T-cell (primary cell): ENCODE measurements around the gene F2R. TPM values are rescaled to one million over a fixed set of nuclear protein-coding genes. Genes with fewer than 3 reads are reported as not detected.
"Not testable (repeated sequence)": the region's sequence is repeated elsewhere in the genome, so short reads cannot be mapped to it uniquely, and the experiment has no call there.

Experiments
- ATAC-seq, 4 experiments: fragments of 200-7000 bp in 3 of 4; fragments of 150-1000 bp in 1 of 4; cut with Tn5 transposase; replicated peaks in 1 of 4; 1 replicate in 3 of 4; 2 replicates in 1 of 4; pipeline ENCODE4 v1.10.0; 2021; ENCODE audit warnings: moderate library complexity in 3 of 4, mild to moderate bottlenecking in 2 of 4, moderate number of reproducible peaks in 1 of 4
- CTCF ChIA-PET, 2 donors: fragments of 300-600 bp; sonication (Branson Sonifier 250); formaldehyde crosslinking; loops; one replicate each; lab custom pipeline; 2022; ENCODE audit warnings: antibody characterized with exemption in 2 of 2; lab: Charles Lee
- POLR2A ChIA-PET, 2 donors: fragments of 300-600 bp; sonication (Branson Sonifier 250); formaldehyde crosslinking; loops; one replicate each; lab custom pipeline; 2022; ENCODE audit warnings: antibody characterized with exemption in 2 of 2; lab: Charles Lee
- DNase-seq, 35 experiments: peaks; one replicate each; pipeline versions ENCODE4 v3.0.0 to v3.0.0-alpha.2; 2013 to 2023
- H3K27ac ChIP-seq: one replicate; pipeline ENCODE4 v1.5.1; 2013; ENCODE audit warnings: low read length
- H3K27me3 ChIP-seq, 2 experiments: replicated peaks in 1 of 2; 1 replicate in 1 of 2; 2 replicates in 1 of 2; pipeline versions ENCODE4 v1.6.1 to v1.7.0; 2013; ENCODE audit warnings: low read length in 1 of 2, mixed read lengths in 1 of 2; ENCODE audit not compliant: control insufficient read depth in 2 of 2, insufficient read depth in 2 of 2; ENCODE audit errors: extremely low read depth in 1 of 2
- H3K36me3 ChIP-seq, 2 donors: 1 replicate in 1 of 2; 2 replicates in 1 of 2; pipeline versions ENCODE4 v1.6.1 to v1.7.0; 2013; ENCODE audit warnings: low read length in 1 of 2; ENCODE audit not compliant: control insufficient read depth in 2 of 2, insufficient read depth in 1 of 2; ENCODE audit errors: extremely low read depth in 1 of 2
- H3K4me1 ChIP-seq, 2 experiments: 1 replicate in 1 of 2; 2 replicates in 1 of 2; pipeline versions ENCODE4 v1.6.1 to v1.7.0; 2013; ENCODE audit warnings: low read length in 2 of 2, mixed read lengths in 1 of 2; ENCODE audit not compliant: insufficient read depth in 2 of 2, control insufficient read depth in 1 of 2; ENCODE audit errors: extremely low read depth in 1 of 2
- H3K4me3 ChIP-seq, 2 donors: 1 replicate in 1 of 2; 2 replicates in 1 of 2; pipeline versions ENCODE4 v1.5.1 to v1.7.0; 2013; ENCODE audit warnings: mild to moderate bottlenecking in 2 of 2, low read length in 1 of 2, moderate library complexity in 1 of 2; ENCODE audit not compliant: control insufficient read depth in 1 of 2; ENCODE audit errors: extremely low read depth in 1 of 2
- H3K9me3 ChIP-seq: 2 replicates; pipeline ENCODE4 v1.7.0; 2013
- H3K27ac Mint-ChIP-seq, 2 donors: one replicate each; pipeline ENCODE4 v1.8.0; 2020 to 2021; ENCODE audit warnings: mild to moderate bottlenecking in 2 of 2, mixed read lengths in 2 of 2
- H3K27me3 Mint-ChIP-seq, 2 donors: one replicate each; pipeline ENCODE4 v1.8.0; 2021 to 2022; ENCODE audit warnings: mixed read lengths in 2 of 2
- H3K36me3 Mint-ChIP-seq: one replicate; pipeline ENCODE4 v1.8.0; 2021; ENCODE audit warnings: mixed read lengths
- H3K4me1 Mint-ChIP-seq, 3 donors: one replicate each; pipeline ENCODE4 v1.8.0; 2020 to 2022; ENCODE audit warnings: mixed read lengths in 3 of 3, mild to moderate bottlenecking in 1 of 3
- H3K4me3 Mint-ChIP-seq, 3 donors: one replicate each; pipeline ENCODE4 v1.8.0; 2020 to 2022; ENCODE audit warnings: mild to moderate bottlenecking in 3 of 3, mixed read lengths in 3 of 3, moderate library complexity in 3 of 3
- H3K9me3 Mint-ChIP-seq, 3 donors: one replicate each; pipeline ENCODE4 v1.8.0; 2020 to 2022; ENCODE audit warnings: mixed read lengths in 3 of 3
- WGBS: methylation state at CpG from one replicate; pipeline ENCODE4 v1.1.5; 2013; ENCODE audit warnings: missing lambda C conversion rate; ENCODE audit not compliant: insufficient coverage; 5-methylcytosine and 5-hydroxymethylcytosine counted together
- total RNA-seq, 35 experiments: library from RNA in 6 of 35; stranded (reverse) in 6 of 35; fragments of 120-200 nt in 1 of 35; gene quantifications; one replicate each; pipeline versions ENCODE4 v1.2.1 to v1.2.4 and lab custom pipeline; 2013 to 2026

The F2R gene
- total RNA-seq, 5 donors from 2014 or later (not counting 1 experiment from before 2014, with no cell fraction given): 4.3 to 16.3 (median 9.6) TPM

DNA sequence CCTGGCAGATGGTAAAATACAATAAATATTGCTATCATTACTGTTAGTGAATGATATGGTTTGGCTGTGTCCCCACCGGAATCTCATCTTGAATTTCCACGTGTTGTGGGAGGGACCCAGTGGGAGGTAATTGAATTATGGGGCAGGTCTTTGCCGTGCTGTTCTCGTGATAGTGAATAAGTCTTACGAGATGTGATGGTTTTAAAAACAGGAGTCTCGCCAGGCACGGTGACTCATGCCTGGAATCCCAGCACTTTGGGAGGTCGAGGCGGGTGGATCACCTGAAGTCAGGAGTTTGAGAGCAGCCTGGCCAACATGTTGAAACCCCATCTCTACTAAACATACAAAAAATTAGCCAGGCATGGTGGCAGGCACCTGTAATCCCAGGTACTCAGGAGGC is 45.2 kb downstream of the F2R start:
- H3K27ac ChIP-seq, H3K4me3 ChIP-seq, DNase-seq, H3K4me3 Mint-ChIP-seq, H3K36me3 ChIP-seq, ATAC-seq, H3K27me3 ChIP-seq, H3K27me3 Mint-ChIP-seq, POLR2A ChIA-PET, CTCF ChIA-PET, H3K27ac Mint-ChIP-seq, H3K9me3 ChIP-seq, H3K36me3 Mint-ChIP-seq: not testable (repeated sequence)
- 100% methylated on average over 3 of the region's 9 CpGs for WGBS
- H3K4me1 ChIP-seq: peaks cover 0 to 12% of the 10 kb centered on the region in 2 experiments
- peaks cover 0 to 12% (median 2%) of the 10 kb centered on the region in 3 donors for H3K4me1 Mint-ChIP-seq
- peaks cover 0 to 17% (median 6%) of the 10 kb centered on the region in 3 donors for H3K9me3 Mint-ChIP-seq

GRCh38 chr5:76762484-76762883 is 46.6 kb downstream of the F2R start:
- POLR2A ChIA-PET: no interaction called here
- peaks cover 0 to 17% (median 6%) of the 10 kb centered on the region in 3 donors for H3K9me3 Mint-ChIP-seq
- peaks cover 0 to 19% (median 6%) of the 10 kb centered on the region in 3 donors for H3K4me1 Mint-ChIP-seq
- H3K36me3 Mint-ChIP-seq: peaks cover 2% of the 10 kb centered on the region
- H3K27me3 Mint-ChIP-seq: no peaks in the 10 kb centered on the region
- H3K36me3 ChIP-seq: no peaks in the 10 kb centered on the region
- 100% methylated on average over 2 of the region's 2 CpGs for WGBS
- peaks cover 0 to 12% of the 10 kb centered on the region in 2 experiments for H3K4me1 ChIP-seq
- no peaks in the 10 kb centered on the region for H3K27me3 ChIP-seq
- ATAC-seq: no peak
- no peaks in the 10 kb centered on the region for H3K9me3 ChIP-seq
- H3K4me3 ChIP-seq: no peak overlapping the region
- no peak overlapping the region for H3K27ac Mint-ChIP-seq
- no peak overlapping the region for H3K27ac ChIP-seq
- DNase-seq: no peak
- H3K4me3 Mint-ChIP-seq: no peak overlapping the region
- CTCF ChIA-PET: interaction anchor here in 1 of 2 donors (1.3 kb wide), 1 partner anchor 12 kb away, joined by 3 read pairs; no protein-coding TSS in a partner anchor

DNA sequence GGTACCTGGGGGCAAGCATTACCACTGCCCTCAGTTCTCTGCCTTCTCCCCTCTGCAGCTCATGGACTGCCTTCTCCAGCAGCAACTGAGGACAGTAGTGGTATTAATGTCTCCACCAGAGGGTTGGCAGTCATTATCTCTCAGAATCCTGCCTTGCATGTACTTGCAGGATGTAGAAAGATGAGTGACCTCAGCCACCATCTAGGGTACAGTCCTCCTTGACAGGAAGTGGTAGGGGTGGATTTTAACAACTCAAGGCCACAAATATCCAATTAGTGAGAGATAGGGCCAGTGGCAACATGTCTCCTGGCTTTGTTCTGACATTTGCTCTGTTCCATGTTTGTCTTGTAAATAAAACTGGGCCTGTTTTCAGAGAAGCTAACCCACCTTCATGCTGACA is 47.2 kb downstream of the F2R start:
- Histone ChIP-seq H3K4me3 (no peak overlapping the region), H3K4me1 (peaks cover 0 to 12% of the 10 kb centered on the region in 2 experiments), H3K36me3 (no peaks in the 10 kb centered on the region), H3K27ac (no peak overlapping the region), H3K9me3 (no peaks in the 10 kb centered on the region), H3K27me3 (no peaks in the 10 kb centered on the region)
- POLR2A ChIA-PET: no interaction called here
- Mint-ChIP-seq H3K4me1 (peaks cover 0 to 19% (median 6%) of the 10 kb centered on the region in 3 donors), H3K27ac (no peak overlapping the region), H3K9me3 (peaks cover 0 to 17% (median 6%) of the 10 kb centered on the region in 3 donors), H3K36me3 (peaks cover 2% of the 10 kb centered on the region), H3K27me3 (no peaks in the 10 kb centered on the region), H3K4me3 (no peak overlapping the region)
- ATAC-seq (peak in 2 of 4 experiments; percentile 39 to 53), DNase-seq (peak in 2 of 35 experiments; percentile 14 to 33)
- CTCF ChIA-PET: interaction anchor here in 1 of 2 donors (0.8 kb wide), 1 partner anchor 12 kb away, joined by 3 read pairs; no protein-coding TSS in a partner anchor

- H3K4me3 Mint-ChIP-seq: no peak overlapping the region
- Histone ChIP-seq H3K4me3 (no peak overlapping the region), H3K27me3 (no peaks in the 10 kb centered on the region), H3K27ac (no peak overlapping the region), H3K36me3 (no peaks in the 10 kb centered on the region), H3K4me1 (peaks cover 0 to 12% of the 10 kb centered on the region in 2 experiments), H3K9me3 (no peaks in the 10 kb centered on the region)
- ATAC-seq: no peak
- no CpG with 5 or more reads among the region's 3 CpGs for WGBS
- ChIA-PET POLR2A (interaction anchor here in 1 of 2 donors (0.7 kb wide), 1 partner anchor 385 kb away, joined by 6 read pairs; no protein-coding TSS in a partner anchor), CTCF (no interaction called here)
- no peak overlapping the region for H3K27ac Mint-ChIP-seq
- no peaks in the 10 kb centered on the region for H3K27me3 Mint-ChIP-seq
- H3K4me1 Mint-ChIP-seq: peaks cover 0 to 19% (median 6%) of the 10 kb centered on the region in 3 donors
- peaks cover 2% of the 10 kb centered on the region for H3K36me3 Mint-ChIP-seq
- H3K9me3 Mint-ChIP-seq: peaks cover 0 to 17% (median 6%) of the 10 kb centered on the region in 3 donors
- no peak for DNase-seq
Measured at GRCh38 chr5:76764374-76764773, 48.4 kb downstream of the F2R start.

DNA sequence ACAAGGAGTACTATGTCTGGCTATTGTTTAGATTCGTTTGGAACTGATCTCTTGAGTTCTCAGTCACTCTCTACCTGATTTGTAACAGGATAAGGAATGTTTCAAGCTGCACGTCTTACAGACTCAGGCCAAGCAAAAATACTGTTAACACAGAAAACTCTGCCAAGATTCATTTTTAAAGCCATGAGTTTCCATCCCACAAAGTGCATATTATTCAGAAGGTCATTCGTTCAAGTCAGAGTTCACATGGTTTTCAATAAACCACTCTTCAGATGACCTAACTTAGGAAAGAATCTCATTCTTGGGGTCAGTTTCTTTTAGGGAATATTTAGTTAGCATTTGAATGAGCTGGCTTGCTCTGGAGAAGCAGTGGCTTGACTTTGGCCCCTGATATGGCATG is 49.3 kb downstream of the F2R start:
- no peaks in the 10 kb centered on the region for H3K36me3 ChIP-seq
- H3K4me1 ChIP-seq: peaks cover 0 to 12% of the 10 kb centered on the region in 2 experiments
- H3K27ac Mint-ChIP-seq: no peak overlapping the region
- peaks cover 0 to 17% (median 6%) of the 10 kb centered on the region in 3 donors for H3K9me3 Mint-ChIP-seq
- H3K4me3 ChIP-seq: no peak overlapping the region
- no peak for DNase-seq
- H3K27ac ChIP-seq: no peak overlapping the region
- ATAC-seq: no peak
- ChIA-PET POLR2A (interaction anchor here in 1 of 2 donors (0.7 kb wide), 1 partner anchor 21 kb away, joined by 3 read pairs; no protein-coding TSS in a partner anchor), CTCF (no interaction called here)
- WGBS: 100% methylated on average over 1 of the region's 3 CpGs
- no peak overlapping the region for H3K4me3 Mint-ChIP-seq
- H3K9me3 ChIP-seq: no peaks in the 10 kb centered on the region
- H3K27me3 ChIP-seq: no peaks in the 10 kb centered on the region
- no peaks in the 10 kb centered on the region for H3K27me3 Mint-ChIP-seq
- H3K4me1 Mint-ChIP-seq: peaks cover 0 to 19% (median 6%) of the 10 kb centered on the region in 3 donors
- H3K36me3 Mint-ChIP-seq: peaks cover 2% of the 10 kb centered on the region

DNA sequence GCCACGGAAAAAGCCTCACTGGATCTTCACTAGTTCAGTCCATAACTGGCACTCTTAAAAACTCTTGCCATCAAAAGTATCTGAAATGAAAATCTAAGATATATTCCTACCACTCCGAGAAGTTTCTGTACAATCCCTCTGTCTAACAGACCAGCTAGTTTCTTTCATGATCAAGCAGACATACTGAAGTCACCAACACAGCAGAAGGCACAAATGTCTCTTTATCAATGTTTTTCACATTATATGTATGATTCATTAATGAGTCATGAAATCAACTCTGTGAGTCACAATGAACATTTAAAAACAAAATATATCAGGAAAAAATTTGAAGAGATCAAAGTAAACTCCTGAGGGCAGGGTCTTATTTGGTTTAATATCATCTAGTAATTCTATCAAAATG is 50.8 kb downstream of the F2R start:
- ChIA-PET POLR2A (no interaction called here), CTCF (interaction anchor here in 1 of 2 donors (0.7 kb wide), 1 partner anchor 19 kb away, joined by 4 read pairs; no protein-coding TSS in a partner anchor)
- Histone ChIP-seq H3K4me3 (no peak overlapping the region), H3K27me3 (no peaks in the 10 kb centered on the region), H3K9me3 (no peaks in the 10 kb centered on the region), H3K27ac (no peak overlapping the region), H3K36me3 (no peaks in the 10 kb centered on the region), H3K4me1 (peaks cover 0 to 12% of the 10 kb centered on the region in 2 experiments)
- Mint-ChIP-seq H3K4me3 (no peak overlapping the region), H3K27ac (peak overlapping the region; percentile 15 to 53), H3K4me1 (peaks cover 0 to 19% (median 6%) of the 10 kb centered on the region in 3 donors), H3K9me3 (peaks cover 0 to 17% (median 6%) of the 10 kb centered on the region in 3 donors), H3K36me3 (peaks cover 2% of the 10 kb centered on the region), H3K27me3 (no peaks in the 10 kb centered on the region)
- DNase-seq: no peak
- no peak for ATAC-seq
- no CpG with 5 or more reads among the region's 2 CpGs for WGBS
